NCI-H748 (cell line): Measurements from ENCODE around the gene MMP24OS.
"Not testable (repeated sequence)": the region's sequence is repeated elsewhere in the genome, so short reads cannot be mapped to it uniquely, and the experiment has no call there.

Source experiments
- DNase-seq: peaks from one replicate; lab custom pipeline; 2025; ENCODE audit not compliant: unreplicated experiment; lab: John Stamatoyannopoulos, UW

Gene MMP24OS

DNA sequence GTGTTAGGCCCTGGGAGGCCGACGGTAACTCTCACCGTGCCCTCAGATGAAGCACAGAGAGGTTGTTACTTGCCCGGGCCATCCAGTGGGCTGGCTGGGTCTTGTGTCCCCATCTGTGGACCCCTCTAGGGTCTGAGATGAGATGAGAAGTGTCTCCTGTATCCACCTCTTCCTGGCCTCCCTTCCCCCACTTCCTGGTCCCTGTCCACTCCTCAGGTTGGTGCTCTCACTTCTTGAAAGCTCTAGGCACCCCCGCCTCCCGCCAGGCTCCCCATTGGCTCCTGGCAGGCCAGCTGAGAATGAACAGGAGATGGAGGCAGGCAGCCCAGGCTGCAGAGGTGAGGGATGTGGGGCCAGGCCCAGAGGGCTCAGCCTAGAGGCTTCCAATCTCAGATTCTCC, 1.5 kb downstream of the MMP24OS start:
- no peak for DNase-seq

DNA sequence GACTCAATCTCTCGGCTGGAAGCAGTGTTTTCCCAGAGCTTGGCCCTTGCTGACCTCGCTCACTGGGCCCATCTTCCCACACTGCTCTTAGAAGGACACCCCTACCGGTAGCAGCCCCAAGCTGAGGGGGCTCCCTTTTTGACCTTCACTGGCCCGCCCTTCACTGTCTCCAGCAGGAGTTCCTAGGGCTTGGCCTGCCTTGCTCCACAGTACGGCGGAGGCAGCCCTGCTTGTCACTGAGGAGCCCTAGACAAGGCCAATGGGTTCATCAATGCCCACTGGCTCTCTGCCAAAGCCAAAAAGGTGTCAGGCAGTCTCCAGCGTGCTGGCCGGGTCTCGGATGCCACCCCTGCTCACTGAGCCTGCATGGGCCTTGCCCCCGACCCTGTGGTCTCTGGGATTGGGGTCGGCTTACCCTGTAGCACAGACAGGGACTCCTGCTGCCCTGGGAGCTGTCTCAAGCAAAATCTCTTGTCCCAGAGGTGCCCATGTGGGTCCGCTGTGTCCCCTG, 2.1 kb downstream of the MMP24OS start:
- no peak for DNase-seq

DNA sequence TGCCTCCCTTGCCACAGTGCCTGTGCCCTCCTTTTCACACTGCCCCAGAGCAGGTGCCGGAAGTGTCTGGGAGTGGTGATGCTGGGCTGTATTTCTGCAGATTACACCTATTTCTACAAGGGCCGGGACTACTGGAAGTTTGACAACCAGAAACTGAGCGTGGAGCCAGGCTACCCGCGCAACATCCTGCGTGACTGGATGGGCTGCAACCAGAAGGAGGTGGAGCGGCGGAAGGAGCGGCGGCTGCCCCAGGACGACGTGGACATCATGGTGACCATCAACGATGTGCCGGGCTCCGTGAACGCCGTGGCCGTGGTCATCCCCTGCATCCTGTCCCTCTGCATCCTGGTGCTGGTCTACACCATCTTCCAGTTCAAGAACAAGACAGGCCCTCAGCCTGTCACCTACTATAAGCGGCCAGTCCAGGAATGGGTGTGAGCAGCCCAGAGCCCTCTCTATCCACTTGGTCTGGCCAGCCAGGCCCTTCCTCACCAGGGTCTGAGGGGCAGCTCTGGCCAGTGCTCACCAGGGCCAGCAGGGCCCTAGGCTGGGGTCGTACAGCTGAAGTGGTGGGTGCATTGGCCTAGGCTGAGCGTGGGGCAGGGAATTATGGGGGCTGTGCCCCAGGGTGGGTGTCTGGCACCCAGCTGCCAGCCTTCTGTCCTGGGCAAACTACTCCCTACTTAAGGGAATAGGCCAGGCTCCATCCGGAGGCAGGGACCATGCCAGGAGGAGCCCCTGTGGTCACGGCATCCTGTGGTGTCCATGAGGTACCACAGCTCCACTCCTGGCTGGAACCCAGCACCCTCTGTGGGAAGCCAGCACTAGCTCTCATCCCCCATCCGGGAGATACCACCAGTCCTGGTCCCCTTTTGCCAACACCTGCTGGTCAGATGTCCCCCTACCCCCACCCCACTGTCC, 3.5 kb downstream of the MMP24OS start:
- DNase-seq = no peak

DNA sequence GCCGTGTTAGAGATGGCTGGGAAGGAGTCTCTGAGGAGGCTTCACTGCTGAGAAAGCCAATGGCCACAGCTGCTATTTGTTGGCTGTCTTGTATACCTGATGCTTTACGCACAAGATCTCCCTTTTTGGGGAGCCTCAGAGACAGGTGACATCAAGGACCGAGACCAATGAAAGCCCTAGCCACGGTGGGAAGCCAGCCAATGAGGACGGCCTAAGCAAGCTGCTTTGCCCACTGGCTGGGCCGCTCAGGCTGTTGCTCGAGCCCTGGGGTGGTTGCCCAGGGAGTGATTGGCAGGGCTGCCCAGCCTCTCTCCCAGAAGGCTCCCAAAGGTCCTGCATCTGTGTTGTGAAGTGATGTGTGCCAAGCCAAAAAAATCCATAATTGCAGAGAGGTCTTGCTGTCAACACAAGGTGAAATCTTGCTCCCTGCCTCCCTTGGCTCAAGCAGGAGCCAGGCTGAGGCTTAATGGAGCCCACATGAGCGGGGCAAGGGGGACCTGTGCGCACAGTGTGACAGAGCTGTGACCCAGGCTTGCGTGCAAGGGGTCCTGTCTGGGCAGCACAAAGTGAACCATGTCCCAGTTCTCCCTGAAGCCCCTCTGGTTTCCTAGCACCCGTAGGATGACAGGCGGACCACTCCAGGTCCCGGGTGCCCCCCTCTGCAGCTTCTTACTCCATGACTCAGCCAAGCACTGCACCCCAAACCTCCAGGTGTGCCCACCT, 4.3 kb downstream of the MMP24OS start:
- DNase-seq = no peak

DNA sequence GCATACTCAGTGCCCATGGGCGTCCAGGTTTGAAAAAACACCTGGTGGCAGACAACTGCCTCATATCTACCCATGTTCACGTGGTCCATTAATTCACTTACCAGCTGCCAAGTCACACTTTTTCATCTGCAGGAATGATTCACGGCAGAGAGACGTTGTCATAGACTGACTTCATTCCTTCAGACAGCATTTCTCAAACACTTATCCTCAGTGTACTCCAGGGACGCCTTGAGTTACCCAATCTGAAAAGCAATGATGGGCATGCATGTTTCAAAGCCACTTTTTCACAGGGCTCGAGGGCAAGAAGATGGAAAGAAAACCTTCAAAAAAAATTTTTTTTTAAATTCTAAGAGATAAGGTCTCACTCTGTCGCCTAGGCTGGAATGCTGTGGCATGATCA, 6.0 kb downstream of the MMP24OS start:
- no peak for DNase-seq

DNA sequence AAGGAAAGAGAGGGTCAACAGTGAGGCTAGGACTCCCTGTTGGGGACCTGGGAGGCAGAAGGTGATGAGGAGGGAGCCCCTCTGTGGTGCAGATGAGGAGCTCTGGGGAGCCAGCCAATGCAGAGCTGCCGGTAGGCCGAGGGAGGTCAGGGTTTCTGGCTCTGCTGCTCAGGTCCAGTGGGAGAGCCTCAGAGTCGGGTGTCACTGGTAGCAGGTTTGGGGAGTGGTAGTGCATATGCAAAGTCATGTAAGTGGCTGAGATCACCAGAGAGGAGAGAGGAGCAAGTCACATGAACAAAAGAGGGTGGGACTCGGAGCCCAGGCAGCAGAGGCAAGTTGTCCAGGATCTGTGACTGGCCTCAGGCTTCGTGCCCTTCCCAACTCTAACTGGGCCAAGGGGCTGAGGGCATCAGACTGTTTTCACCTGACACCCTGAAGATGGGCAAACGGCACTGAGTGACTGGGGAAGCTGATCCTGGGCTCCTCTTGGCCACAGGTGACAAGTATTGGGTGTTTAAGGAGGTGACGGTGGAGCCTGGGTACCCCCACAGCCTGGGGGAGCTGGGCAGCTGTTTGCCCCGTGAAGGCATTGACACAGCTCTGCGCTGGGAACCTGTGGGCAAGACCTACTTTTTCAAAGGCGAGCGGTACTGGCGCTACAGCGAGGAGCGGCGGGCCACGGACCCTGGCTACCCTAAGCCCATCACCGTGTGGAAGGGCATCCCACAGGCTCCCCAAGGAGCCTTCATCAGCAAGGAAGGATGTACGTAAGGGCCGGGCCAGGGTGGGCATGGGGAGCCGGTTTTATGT, 6.6 kb downstream of the MMP24OS start:
- no peak for DNase-seq

DNA sequence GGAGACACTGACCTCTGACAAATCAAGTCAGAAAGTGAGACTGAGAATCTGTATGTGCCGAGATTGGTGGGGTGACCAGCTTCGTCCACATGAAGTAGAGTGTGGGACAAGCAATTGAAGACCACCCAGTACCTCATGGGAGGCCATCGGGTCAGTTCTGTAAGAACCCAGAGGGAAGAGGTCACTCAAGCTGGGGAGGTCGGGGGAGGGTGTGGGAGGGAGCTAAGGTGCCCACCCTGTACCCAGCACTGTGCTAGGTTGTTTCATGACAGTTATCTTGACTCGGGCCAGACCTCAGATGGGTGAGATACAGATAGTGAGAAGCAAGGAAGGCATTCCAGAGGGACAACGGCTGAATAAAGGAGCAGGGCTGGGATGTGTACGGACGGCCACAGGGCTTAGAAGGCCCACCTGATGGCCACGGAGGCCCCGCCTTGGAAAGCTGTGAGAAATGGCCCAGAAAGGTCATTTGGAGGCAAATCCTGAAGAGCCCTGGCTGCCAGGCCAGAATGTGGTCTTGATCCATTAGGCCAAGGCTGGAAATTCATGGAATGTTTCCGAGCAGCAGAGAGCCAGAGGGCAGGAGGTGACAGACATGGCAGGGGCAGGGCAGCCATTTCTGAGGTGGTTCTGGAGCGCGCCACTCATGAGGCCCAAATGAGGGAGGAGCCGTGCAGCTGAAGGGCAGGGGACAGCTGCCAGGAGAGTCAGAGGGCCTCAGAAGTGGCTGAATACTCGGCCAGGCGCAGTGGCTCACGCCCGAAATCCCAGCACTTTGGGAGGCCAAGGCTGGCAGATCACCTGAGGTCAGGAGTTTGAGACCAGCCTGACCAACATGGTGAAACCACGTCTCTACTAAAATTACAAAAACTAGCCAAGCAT, 7.7 kb downstream of the MMP24OS start:
- DNase-seq = no peak

DNA sequence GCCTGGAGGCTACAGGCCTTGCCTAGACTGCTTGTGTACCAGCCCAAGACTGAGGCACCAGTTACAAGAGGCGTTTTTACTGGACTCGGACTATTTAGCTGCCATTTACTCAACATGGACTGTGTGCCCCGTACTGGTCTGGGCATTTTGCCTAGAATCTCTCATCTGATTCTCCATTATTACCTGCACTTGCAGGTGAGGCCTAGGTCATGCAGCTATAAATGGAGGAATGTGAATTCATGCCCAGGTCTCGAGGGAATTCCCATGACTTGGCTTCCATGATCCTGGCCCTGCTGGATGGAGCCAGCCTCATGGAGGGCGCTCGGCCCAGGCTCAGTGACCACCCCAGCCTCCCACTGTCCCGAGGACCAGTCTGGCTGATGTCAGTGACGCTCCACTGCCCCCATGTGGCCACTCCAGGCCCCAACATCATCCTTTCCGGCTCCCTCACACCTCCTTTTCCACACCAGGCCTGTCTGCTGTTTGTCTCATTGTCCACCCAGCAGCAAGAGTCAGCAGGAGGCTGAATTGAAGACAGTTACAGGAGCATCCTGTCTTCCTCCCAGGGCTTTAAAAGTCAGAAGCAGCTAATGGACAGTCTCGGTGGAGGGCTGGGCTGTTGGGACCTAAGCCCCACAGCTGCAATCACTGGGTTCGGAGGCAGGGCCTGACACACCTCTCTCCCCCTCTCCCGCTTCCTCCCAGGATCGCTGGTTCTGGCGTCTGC, 8.7 kb downstream of the MMP24OS start:
- DNase-seq = peak; percentile 36

DNA sequence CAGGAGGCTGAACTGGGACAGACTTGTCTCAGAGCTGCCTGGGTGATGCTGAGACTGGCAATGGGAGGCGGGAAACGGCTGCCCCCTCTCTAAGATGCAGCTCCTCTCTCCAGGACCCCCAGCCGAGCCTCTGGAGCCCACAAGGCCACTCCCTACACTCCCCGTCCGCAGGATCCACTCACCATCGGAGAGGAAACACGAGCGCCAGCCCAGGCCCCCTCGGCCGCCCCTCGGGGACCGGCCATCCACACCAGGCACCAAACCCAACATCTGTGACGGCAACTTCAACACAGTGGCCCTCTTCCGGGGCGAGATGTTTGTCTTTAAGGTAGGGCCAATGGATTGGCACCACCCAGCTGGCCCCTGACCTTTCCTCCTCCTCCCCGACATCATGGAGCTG, 10.8 kb downstream of the MMP24OS start:
- no peak for DNase-seq

DNA sequence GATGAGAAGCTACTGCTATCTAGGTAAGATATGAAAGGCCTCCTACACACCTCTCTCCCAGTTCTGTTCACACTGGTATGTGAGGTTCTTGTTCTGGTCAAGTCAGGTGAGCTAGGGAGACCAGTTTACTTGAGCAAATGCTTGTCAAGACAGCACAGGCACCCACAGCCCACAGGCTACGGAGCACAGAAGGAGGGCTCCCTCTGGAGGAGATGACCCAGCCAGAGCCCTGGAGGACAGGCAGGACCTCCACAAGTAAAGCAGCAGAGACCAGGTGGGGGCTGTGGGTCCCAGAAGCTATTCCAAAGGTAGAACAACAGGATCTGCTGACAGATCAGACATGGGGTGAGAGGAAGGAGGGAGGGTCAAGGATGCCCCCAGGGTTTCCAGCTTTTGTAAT, 13.2 kb downstream of the MMP24OS start:
- DNase-seq = no peak

DNA sequence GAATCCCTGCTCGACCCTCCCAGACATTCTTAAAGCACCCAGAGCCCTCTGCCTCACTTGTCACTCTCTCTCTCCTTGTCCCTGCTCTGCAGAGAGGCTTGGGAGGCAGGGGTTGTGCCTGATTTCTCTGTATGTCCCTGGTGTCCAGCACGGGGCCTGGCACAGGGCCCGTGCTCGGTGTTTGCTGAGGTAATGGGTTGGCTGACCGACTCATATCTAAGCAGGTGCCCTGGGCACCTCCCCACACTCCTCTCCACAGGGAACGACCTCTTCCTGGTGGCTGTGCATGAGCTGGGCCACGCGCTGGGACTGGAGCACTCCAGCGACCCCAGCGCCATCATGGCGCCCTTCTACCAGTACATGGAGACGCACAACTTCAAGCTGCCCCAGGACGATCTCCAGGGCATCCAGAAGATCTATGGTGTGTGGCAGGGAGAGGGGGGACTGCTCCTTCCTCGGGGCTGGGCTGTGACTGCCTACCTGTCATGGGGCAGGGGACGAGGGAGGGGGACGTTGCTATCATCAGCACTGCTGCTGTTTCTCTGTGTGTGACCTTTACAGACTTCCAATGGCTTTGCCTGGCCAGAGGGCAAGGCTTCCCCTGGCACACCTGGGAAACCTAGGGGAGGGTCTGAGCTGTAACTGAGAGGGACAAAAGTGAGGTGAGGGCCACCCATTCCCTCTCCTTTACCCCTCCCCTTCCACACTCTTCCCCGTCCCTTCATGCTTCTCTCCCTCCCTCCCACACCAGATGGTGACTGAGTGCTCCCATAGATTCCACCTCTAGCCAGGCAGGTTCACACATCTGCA, 14.2 kb downstream of the MMP24OS start:
- DNase-seq = no peak

DNA sequence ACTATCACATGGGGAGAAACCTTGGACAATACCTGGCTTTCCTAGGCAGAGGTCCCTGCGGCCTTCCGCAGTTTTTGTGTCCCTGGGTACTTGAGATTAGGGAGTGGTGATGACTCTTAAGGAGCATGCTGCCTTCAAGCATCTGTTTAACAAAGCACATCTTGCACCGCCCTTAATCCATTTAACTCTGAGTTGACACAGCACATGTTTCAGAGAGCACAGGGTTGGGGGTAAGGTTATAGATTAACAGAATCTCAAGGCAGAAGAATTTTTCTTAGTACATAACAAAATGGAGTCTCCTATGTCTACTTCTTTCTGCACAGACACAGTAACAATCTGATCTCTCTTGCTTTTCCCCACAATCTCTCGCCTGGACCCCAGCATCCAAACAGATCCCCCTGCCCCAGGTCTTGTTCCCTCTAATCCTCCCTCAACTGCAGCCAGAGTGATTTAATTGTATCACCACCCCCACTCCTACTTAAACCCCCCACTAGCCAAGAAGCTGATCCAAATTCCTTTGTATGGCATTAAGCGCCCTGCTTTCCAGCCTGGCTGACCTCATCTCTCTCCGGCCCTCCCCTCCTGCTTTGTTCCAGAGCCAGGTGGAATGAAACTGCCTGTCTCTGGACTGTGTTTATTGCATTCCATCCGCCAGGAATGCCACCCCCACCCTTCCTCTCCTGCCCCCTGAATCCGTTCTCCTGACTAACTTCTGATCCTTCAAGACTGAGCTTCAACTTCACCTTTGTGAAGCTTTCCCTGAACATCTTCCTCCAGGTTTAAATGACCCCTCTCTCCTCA, 15.0 kb downstream of the MMP24OS start:
- not testable (repeated sequence) for DNase-seq

DNA sequence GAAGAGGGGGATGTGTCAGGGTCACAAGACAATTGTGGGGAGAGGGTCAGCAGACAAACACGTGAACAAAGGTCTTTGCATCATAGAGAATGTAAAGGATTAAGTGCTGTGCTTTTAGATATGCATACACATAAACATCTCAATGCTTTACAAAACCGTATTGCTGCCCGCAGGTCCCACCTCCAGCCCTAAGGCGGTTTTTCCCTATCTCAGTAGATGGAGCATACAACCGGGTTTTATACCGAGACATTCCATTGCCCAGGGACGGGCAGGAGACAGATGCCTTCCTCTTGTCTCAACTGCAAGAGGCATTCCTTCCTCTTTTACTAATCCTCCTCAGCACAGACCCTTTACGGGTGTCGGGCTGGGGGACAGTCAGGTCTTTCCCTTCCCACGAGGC, 15.6 kb downstream of the MMP24OS start:
- DNase-seq = not testable (repeated sequence)

DNA sequence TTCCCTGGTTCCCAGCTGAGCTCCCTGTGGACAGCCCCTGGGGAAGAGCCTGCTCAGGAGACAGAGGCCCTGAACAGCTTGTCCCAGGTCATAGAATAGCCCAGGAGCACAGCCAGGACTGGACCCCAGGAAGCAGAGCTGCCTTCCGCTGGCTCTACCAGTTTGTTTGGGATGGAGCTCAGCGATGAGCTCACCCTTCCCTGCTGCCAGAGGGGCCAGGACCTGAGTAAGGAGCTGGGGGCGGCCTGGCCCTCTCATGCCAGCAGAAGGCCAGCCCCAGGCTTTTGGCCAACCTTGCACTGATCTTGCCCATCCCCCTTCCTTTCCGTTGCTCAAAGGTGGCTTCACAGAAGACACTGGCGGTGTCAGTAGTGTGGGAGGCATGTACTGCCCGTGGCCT, 17.5 kb downstream of the MMP24OS start:
- DNase-seq = no peak

DNA sequence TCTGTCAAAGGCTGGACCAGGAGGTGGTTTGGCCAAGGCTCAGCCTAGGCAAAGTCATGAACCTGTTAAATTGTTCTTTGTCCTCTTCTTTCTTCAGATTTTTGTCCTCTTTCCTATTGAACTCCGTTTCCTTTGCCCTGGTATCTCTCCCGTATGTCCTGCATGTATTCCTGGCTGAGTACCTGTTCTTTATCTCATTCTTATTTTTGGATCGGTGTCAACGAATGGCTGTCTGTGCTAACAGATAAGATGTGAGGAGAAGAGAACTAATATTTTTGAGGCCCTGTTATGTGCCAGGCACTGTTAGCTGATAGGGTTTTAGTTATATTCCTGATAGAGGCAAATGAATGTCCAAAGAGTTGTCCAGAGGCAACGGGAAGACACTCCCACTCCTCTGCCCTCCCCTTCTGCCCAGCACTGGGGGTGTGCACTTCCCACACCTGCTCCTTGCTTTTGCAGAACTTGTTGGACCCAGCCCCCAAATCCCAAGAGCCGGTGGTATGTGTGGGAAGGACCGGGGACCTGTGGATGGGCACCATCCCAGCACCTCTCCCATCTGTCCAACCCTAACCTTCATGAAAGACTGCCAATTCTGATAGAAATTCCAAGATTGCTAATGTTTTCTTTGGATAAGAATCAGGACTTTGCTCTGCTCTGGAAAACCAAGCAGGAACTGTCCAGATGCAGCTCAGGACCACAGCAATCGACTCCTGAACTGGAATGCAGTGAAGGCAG, 20.6 kb downstream of the MMP24OS start:
- DNase-seq = no peak

DNA sequence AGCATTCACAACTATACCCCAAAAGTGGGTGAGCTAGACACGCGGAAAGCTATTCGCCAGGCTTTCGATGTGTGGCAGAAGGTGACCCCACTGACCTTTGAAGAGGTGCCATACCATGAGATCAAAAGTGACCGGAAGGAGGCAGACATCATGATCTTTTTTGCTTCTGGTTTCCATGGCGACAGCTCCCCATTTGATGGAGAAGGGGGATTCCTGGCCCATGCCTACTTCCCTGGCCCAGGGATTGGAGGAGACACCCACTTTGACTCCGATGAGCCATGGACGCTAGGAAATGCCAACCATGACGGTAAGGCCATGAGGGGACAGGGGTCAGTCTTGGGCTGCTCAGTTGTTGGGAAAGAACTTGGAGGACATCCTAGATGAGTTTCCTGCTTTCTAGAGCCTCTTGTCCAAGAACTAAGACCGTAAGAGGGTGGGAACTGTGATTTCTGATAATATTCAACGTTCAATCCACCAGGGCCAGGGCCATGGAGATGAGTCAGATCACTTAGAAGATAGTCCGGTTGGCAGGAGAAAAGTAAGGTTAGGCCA, 23.4 kb downstream of the MMP24OS start:
- DNase-seq = no peak

DNA sequence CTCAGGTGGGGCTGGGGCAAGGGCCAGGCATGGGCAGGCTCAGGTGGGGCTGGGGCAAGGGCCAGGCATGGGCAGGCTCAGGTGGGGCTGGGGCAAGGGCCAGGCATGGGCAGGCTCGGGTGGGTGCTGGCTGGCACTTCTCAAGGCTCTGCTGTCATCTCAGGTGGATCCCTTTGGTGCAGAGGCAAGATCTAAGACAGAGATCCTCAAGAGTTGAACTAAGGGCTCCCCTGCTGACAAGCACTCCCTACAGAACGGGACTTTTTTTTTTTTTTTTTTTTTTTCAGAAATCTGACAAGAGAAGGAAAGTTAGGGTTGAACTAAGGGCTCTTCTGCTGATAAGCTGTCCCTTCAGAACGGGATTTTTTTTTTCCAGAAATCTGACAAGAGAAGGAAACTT, 24.9 kb downstream of the MMP24OS start:
- no peak for DNase-seq
